CD8-positive, alpha-beta memory T cell (primary cell): ENCODE measurements around the gene PLEKHF1. TPM values are rescaled to one million over a fixed set of nuclear protein-coding genes. Genes with fewer than 3 reads are reported as not detected.
"Not testable (repeated sequence)": the region's sequence is repeated elsewhere in the genome, so short reads cannot be mapped to it uniquely, and the experiment has no call there.

Source experiments
- CTCF ChIA-PET: fragments of 350-600 bp; sonication (Branson Sonifier 250); formaldehyde crosslinking; loops from one replicate; lab custom pipeline; 2021; ENCODE audit warnings: antibody characterized with exemption; lab: Charles Lee
- POLR2A ChIA-PET: fragments of 350-600 bp; sonication (Branson Sonifier 250); formaldehyde crosslinking; loops from one replicate; lab custom pipeline; 2021; ENCODE audit warnings: antibody characterized with exemption; lab: Charles Lee
- DNase-seq, 5 donors: peaks; one replicate each; pipeline versions ENCODE4 v3.0.0 to v3.0.0-alpha.2; 2020 to 2022; ENCODE audit warnings: mixed read lengths in 1 of 5
- H3K27ac ChIP-seq: one replicate; pipeline ENCODE4 v1.7.0; 2013; ENCODE audit warnings: low read depth, mild to moderate bottlenecking, low read length, moderate library complexity
- H3K27me3 ChIP-seq: 2 replicates; pipeline ENCODE4 v1.7.0; 2013; ENCODE audit warnings: low read length, mild to moderate bottlenecking; ENCODE audit not compliant: insufficient read depth, poor library complexity, severe bottlenecking
- H3K36me3 ChIP-seq: 2 replicates; pipeline ENCODE4 v1.7.0; 2013; ENCODE audit warnings: mild to moderate bottlenecking, low read length, moderate library complexity; ENCODE audit not compliant: insufficient read depth
- H3K4me1 ChIP-seq: 2 replicates; pipeline ENCODE4 v1.7.0; 2013; ENCODE audit warnings: mild to moderate bottlenecking, low read length, moderate library complexity; ENCODE audit not compliant: insufficient read depth
- H3K4me3 ChIP-seq: 2 replicates; pipeline ENCODE4 v1.7.0; 2013; ENCODE audit warnings: mild to moderate bottlenecking, low read length
- H3K9me3 ChIP-seq: 2 replicates; pipeline ENCODE4 v1.7.0; 2013; ENCODE audit warnings: mild to moderate bottlenecking, low read length
- H3K27ac Mint-ChIP-seq, 8 donors: one replicate each; pipeline ENCODE4 v1.8.0; 2020 to 2021; ENCODE audit warnings: mixed read lengths in 8 of 8, mild to moderate bottlenecking in 6 of 8, inconsistent platforms in 3 of 8, moderate library complexity in 3 of 8
- H3K27me3 Mint-ChIP-seq, 2 donors: one replicate each; pipeline ENCODE4 v1.8.0; 2020 to 2021; ENCODE audit warnings: mixed read lengths in 2 of 2, mild to moderate bottlenecking in 1 of 2, moderate library complexity in 1 of 2
- H3K36me3 Mint-ChIP-seq, 3 donors: one replicate each; pipeline ENCODE4 v1.8.0; 2020 to 2021; ENCODE audit warnings: mixed read lengths in 3 of 3, inconsistent platforms in 1 of 3, mild to moderate bottlenecking in 1 of 3
- H3K4me1 Mint-ChIP-seq, 3 donors: one replicate each; pipeline ENCODE4 v1.8.0; 2020 to 2021; ENCODE audit warnings: mixed read lengths in 3 of 3, inconsistent platforms in 1 of 3, mild to moderate bottlenecking in 1 of 3
- H3K4me3 Mint-ChIP-seq, 7 donors: one replicate each; pipeline ENCODE4 v1.8.0; 2020 to 2021; ENCODE audit warnings: mixed read lengths in 7 of 7, mild to moderate bottlenecking in 6 of 7, moderate library complexity in 4 of 7, inconsistent platforms in 2 of 7
- H3K9me3 Mint-ChIP-seq, 5 donors: one replicate each; pipeline ENCODE4 v1.8.0; 2020 to 2022; ENCODE audit warnings: mixed read lengths in 5 of 5, mild to moderate bottlenecking in 3 of 5, moderate library complexity in 2 of 5, inconsistent platforms in 1 of 5
- polyA plus RNA-seq: library from polyadenylated mRNA; unstranded; fragments of 300-500 nt; fragmentation: Illumina TruSeq; gene quantifications from one replicate; pipeline ENCODE4 v1.2.3, GENCODE V29; 2021
- total RNA-seq, 2 experiments: library from RNA; stranded (reverse); gene quantifications; one replicate each; pipeline ENCODE4 v1.2.3, GENCODE V29; 2021

The PLEKHF1 gene
- total and polyA plus RNA-seq, 3 experiments from 2014 or later: 21.3 to 57.7 (median 23.0) TPM

GRCh38 chr19:29705706-29706105 lies 40.4 kb downstream of the PLEKHF1 start:
- ChIA-PET POLR2A (no interaction called here), CTCF (interaction anchor here (1.8 to 3.4 kb wide), 3 partner anchors 11 to 95 kb away, joined by 7 to 24 read pairs (median 13); no protein-coding TSS in a partner anchor)
- Mint-ChIP-seq H3K9me3 (no peaks in the 10 kb centered on the region), H3K36me3 (peaks cover 0 to 79% (median 8%) of the 10 kb centered on the region in 3 donors), H3K4me1 (peaks cover 27 to 51% (median 37%) of the 10 kb centered on the region in 3 donors), H3K27me3 (no peaks in the 10 kb centered on the region), H3K4me3 (no peak overlapping the region), H3K27ac (peak overlapping the region in 5 of 8 donors; percentile 26 to 74 (median 47))
- peaks cover 29% of the 10 kb centered on the region for H3K36me3 ChIP-seq
- H3K4me3 ChIP-seq: no peak overlapping the region
- no peaks in the 10 kb centered on the region for H3K27me3 ChIP-seq
- H3K9me3 ChIP-seq: no peaks in the 10 kb centered on the region
- peaks cover 18% of the 10 kb centered on the region for H3K4me1 ChIP-seq
- no peak overlapping the region for H3K27ac ChIP-seq
- DNase-seq: no peak

- no peak for DNase-seq
- ChIA-PET POLR2A (no interaction called here), CTCF (interaction anchor here (1.1 to 3.4 kb wide), 4 partner anchors 10 to 95 kb away, joined by 5 to 24 read pairs (median 10); no protein-coding TSS in a partner anchor)
- H3K9me3 ChIP-seq: no peaks in the 10 kb centered on the region
- Mint-ChIP-seq H3K9me3 (no peaks in the 10 kb centered on the region), H3K4me1 (peaks cover 35 to 60% (median 47%) of the 10 kb centered on the region in 3 donors), H3K27me3 (no peaks in the 10 kb centered on the region), H3K36me3 (peaks cover 0 to 78% (median 8%) of the 10 kb centered on the region in 3 donors), H3K27ac (peak overlapping the region in 4 of 8 donors; percentile 12 to 78 (median 46)), H3K4me3 (no peak overlapping the region)
- no peak overlapping the region for H3K27ac ChIP-seq
- no peaks in the 10 kb centered on the region for H3K27me3 ChIP-seq
- H3K4me1 ChIP-seq: peaks cover 28% of the 10 kb centered on the region
- peaks cover 26% of the 10 kb centered on the region for H3K36me3 ChIP-seq
- H3K4me3 ChIP-seq: no peak overlapping the region
Measured at GRCh38 chr19:29706635-29707034, 41.4 kb downstream of the PLEKHF1 start.

GRCh38 chr19:29708554-29709439 lies 43.5 kb downstream of the PLEKHF1 start:
- peak overlapping the region; percentile 7 to 89 (median 77) for H3K27ac Mint-ChIP-seq
- Histone ChIP-seq H3K27ac (no peak overlapping the region), H3K9me3 (no peaks in the 10 kb centered on the region), H3K4me1 (peaks cover 49% of the 10 kb centered on the region), H3K27me3 (no peaks in the 10 kb centered on the region), H3K36me3 (peaks cover 19% of the 10 kb centered on the region), H3K4me3 (no peak overlapping the region)
- H3K36me3 Mint-ChIP-seq: peaks cover 0 to 60% (median 6%) of the 10 kb centered on the region in 3 donors
- CTCF ChIA-PET: interaction anchor here (0.7 to 9.3 kb wide), 5 partner anchors 8 to 100 kb away, joined by 3 to 175 read pairs (median 24); partner anchors contain the start of gene POP4
- POLR2A ChIA-PET: interaction anchor here (0.7 kb wide), 1 partner anchor 43 kb away, joined by 4 read pairs; no protein-coding TSS in a partner anchor
- DNase-seq: no peak
- peak overlapping the region in 1 of 7 donors; percentile 68 for H3K4me3 Mint-ChIP-seq
- H3K9me3 Mint-ChIP-seq: no peaks in the 10 kb centered on the region
- no peaks in the 10 kb centered on the region for H3K27me3 Mint-ChIP-seq
- H3K4me1 Mint-ChIP-seq: peaks cover 53 to 82% (median 68%) of the 10 kb centered on the region in 3 donors

GRCh38 chr19:29709440-29709798 lies 44.2 kb downstream of the PLEKHF1 start:
- Mint-ChIP-seq H3K4me1 (peaks cover 59 to 87% (median 74%) of the 10 kb centered on the region in 3 donors), H3K27ac (peak overlapping the region in 4 of 8 donors; percentile 79 to 89 (median 85)), H3K36me3 (peaks cover 0 to 56% (median 6%) of the 10 kb centered on the region in 3 donors), H3K4me3 (peak overlapping the region in 1 of 7 donors; percentile 68)
- Histone ChIP-seq H3K36me3 (peaks cover 19% of the 10 kb centered on the region), H3K4me1 (peaks cover 55% of the 10 kb centered on the region)
- ChIA-PET POLR2A (interaction anchor here (0.7 kb wide), 1 partner anchor 43 kb away, joined by 4 read pairs; no protein-coding TSS in a partner anchor), CTCF (interaction anchor here (0.7 to 9.3 kb wide), 3 partner anchors 17 to 100 kb away, joined by 3 to 175 read pairs (median 168); partner anchors contain the start of gene POP4)
- not testable (repeated sequence) for H3K4me3 ChIP-seq, H3K27ac ChIP-seq, H3K27me3 Mint-ChIP-seq, DNase-seq, H3K9me3 ChIP-seq, H3K9me3 Mint-ChIP-seq, H3K27me3 ChIP-seq

GRCh38 chr19:29711584-29712132 lies 46.4 kb downstream of the PLEKHF1 start:
- H3K27me3 ChIP-seq: no peaks in the 10 kb centered on the region
- POLR2A ChIA-PET: interaction anchor here (0.6 to 6.2 kb wide), 4 partner anchors 17 to 105 kb away, joined by 5 to 60 read pairs (median 26); partner anchors contain the start of gene POP4
- no peak overlapping the region for H3K27ac ChIP-seq
- Mint-ChIP-seq H3K4me1 (peaks cover 68 to 82% (median 81%) of the 10 kb centered on the region in 3 donors), H3K36me3 (peaks cover 0 to 37% (median 3%) of the 10 kb centered on the region in 3 donors), H3K27ac (peak overlapping the region; percentile 80 to 100 (median 96)), H3K9me3 (no peaks in the 10 kb centered on the region), H3K4me3 (peak overlapping the region; percentile 72 to 93 (median 84)), H3K27me3 (no peaks in the 10 kb centered on the region)
- H3K9me3 ChIP-seq: no peaks in the 10 kb centered on the region
- DNase-seq: peak in 1 of 5 donors; percentile 60
- H3K4me3 ChIP-seq: peak overlapping the region; percentile 53
- peaks cover 66% of the 10 kb centered on the region for H3K4me1 ChIP-seq
- CTCF ChIA-PET: interaction anchor here (0.8 to 9.3 kb wide), 8 partner anchors 16 to 163 kb away, joined by 3 to 175 read pairs (median 42); partner anchors contain the start of genes PLEKHF1 and POP4
- peaks cover 7% of the 10 kb centered on the region for H3K36me3 ChIP-seq

GRCh38 chr19:29712744-29713516 lies 47.7 kb downstream of the PLEKHF1 start:
- ChIA-PET POLR2A (interaction anchor here (0.7 to 6.2 kb wide), 8 partner anchors 10 to 230 kb away, joined by 3 to 60 read pairs (median 4); partner anchors contain the start of genes PLEKHF1 and POP4), CTCF (interaction anchor here (0.8 to 9.3 kb wide), 9 partner anchors 9 to 161 kb away, joined by 3 to 175 read pairs (median 6); partner anchors contain the start of genes PLEKHF1 and POP4)
- H3K27ac Mint-ChIP-seq: peak overlapping the region; percentile 87 to 100 (median 96)
- peaks cover 0 to 25% (median 3%) of the 10 kb centered on the region in 3 donors for H3K36me3 Mint-ChIP-seq
- H3K9me3 Mint-ChIP-seq: no peaks in the 10 kb centered on the region
- Histone ChIP-seq H3K9me3 (no peaks in the 10 kb centered on the region), H3K4me1 (peaks cover 66% of the 10 kb centered on the region), H3K4me3 (peak overlapping the region; percentile 53), H3K36me3 (no peaks in the 10 kb centered on the region), H3K27ac (peak overlapping the region; percentile 25), H3K27me3 (no peaks in the 10 kb centered on the region)
- peak in 1 of 5 donors; percentile 15 for DNase-seq
- H3K4me1 Mint-ChIP-seq: peaks cover 69 to 80% (median 76%) of the 10 kb centered on the region in 3 donors
- H3K27me3 Mint-ChIP-seq: no peaks in the 10 kb centered on the region
- peak overlapping the region; percentile 84 to 94 (median 86) for H3K4me3 Mint-ChIP-seq
